Cortex of kidney (tissue), 1 donor: ENCODE results near the gene ADCY2.

Experiments
- DNase-seq: peaks from one replicate; lab custom pipeline; 2025; lab: John Stamatoyannopoulos, UW

Gene ADCY2

GRCh38 chr5:7784683-7785380 lies 388.9 kb downstream of the ADCY2 start:
- no peak for DNase-seq

- DNase-seq, result no peak
Observed at GRCh38 chr5:7787770-7788169, 391.8 kb downstream of the ADCY2 start.

GRCh38 chr5:7789567-7789966 lies 393.6 kb downstream of the ADCY2 start:
- no peak for DNase-seq

GRCh38 chr5:7793895-7794294 lies 398.0 kb downstream of the ADCY2 start:
- no peak for DNase-seq

GRCh38 chr5:7794311-7794710 lies 398.4 kb downstream of the ADCY2 start:
- DNase-seq, result no peak

GRCh38 chr5:7794823-7795222 lies 398.9 kb downstream of the ADCY2 start:
- no peak for DNase-seq

- no peak for DNase-seq
Observed at GRCh38 chr5:7795306-7795705, 399.4 kb downstream of the ADCY2 start.

GRCh38 chr5:7801891-7802614 lies 406.1 kb downstream of the ADCY2 start:
- DNase-seq, result no peak

- no peak for DNase-seq
Observed at GRCh38 chr5:7802855-7803254, 406.9 kb downstream of the ADCY2 start.

GRCh38 chr5:7803937-7804336 lies 408.0 kb downstream of the ADCY2 start:
- no peak for DNase-seq

GRCh38 chr5:7805379-7805778 lies 409.4 kb downstream of the ADCY2 start:
- DNase-seq, result no peak

- no peak for DNase-seq
Observed at GRCh38 chr5:7808998-7809397, 413.1 kb downstream of the ADCY2 start.

GRCh38 chr5:7811715-7812114 lies 415.8 kb downstream of the ADCY2 start:
- DNase-seq, result no peak

GRCh38 chr5:7813007-7813406 lies 417.1 kb downstream of the ADCY2 start:
- no peak for DNase-seq

GRCh38 chr5:7813576-7813975 lies 417.6 kb downstream of the ADCY2 start:
- no peak for DNase-seq

- DNase-seq, result no peak
Observed at GRCh38 chr5:7814816-7815215, 418.9 kb downstream of the ADCY2 start.

GRCh38 chr5:7815892-7816534 lies 420.1 kb downstream of the ADCY2 start:
- no peak for DNase-seq

- DNase-seq, result no peak
Observed at GRCh38 chr5:7816535-7816901, 420.6 kb downstream of the ADCY2 start.

GRCh38 chr5:7822449-7822848 lies 426.5 kb downstream of the ADCY2 start:
- no peak for DNase-seq

- DNase-seq, result no peak
Observed at GRCh38 chr5:7823594-7823993, 427.7 kb downstream of the ADCY2 start.

GRCh38 chr5:7824995-7825394 lies 429.1 kb downstream of the ADCY2 start:
- no peak for DNase-seq

GRCh38 chr5:7825630-7826029 lies 429.7 kb downstream of the ADCY2 start:
- DNase-seq, result no peak

GRCh38 chr5:7827610-7828009 lies 431.7 kb downstream of the ADCY2 start:
- DNase-seq, result no peak
